GM19397 (cell line): Measurements from ENCODE around the gene DNAJC25.
"Not testable (repeated sequence)": the region's sequence is repeated elsewhere in the genome, so short reads cannot be mapped to it uniquely, and the experiment has no call there.

ENCODE experiments used
- ATAC-seq: cut with Tn5 transposase; IDR thresholded peaks from one replicate; pipeline ENCODE4 v1.9.1; 2021; ENCODE audit warnings: mild to moderate bottlenecking, moderate library complexity; ENCODE audit not compliant: unreplicated experiment

DNAJC25 gene

GRCh38 chr9:111631214-111631971, at the start of gene DNAJC25:
Gene DNAJC25 (plus strand): TSS chr9:111631334. CDS start chr9:111631408, 74 bp downstream.
- peak; percentile 98 for ATAC-seq

DNA sequence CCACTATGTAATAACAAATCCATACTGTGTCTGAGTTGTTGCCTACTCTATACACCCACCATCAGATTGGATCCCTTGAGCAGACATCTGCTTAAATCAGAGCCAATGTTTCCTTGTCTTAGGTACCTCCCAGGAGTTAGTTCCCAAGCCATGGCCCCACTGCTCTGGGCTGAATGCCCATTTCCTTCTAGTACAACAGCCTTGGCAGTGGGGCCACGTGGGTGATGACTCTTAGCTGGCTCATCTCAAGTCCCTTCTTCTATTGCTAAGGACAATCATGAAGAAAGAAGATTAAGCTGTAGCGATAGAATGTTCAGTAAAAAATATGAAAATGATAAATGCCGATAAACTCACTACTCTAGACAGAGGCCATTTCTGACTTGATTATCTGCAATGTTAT, 48.2 kb upstream of the DNAJC25 start:
- ATAC-seq, result no peak

DNA sequence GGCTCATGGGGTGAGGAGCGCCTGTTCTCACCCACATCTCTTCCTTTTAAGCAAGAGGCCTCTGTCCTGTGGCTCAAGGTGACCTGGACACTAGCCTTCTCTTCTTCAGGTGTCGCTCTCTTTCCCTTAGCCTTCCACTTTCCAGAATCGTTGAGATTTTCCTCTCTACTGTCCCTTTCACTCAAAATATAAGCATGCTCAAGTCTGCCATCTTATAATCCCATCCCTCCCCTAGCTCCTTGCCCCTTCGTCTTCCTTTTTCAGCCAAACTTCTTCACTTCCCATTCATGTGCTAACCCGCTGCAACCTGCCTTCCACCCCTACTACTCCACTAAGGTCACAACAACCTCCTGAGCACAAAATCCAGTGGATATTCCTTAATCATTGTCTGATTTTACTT, 44.8 kb upstream of the DNAJC25 start:
- no peak for ATAC-seq

GRCh38 chr9:111588846-111589245, 42.3 kb upstream of the DNAJC25 start:
- no peak for ATAC-seq

DNA sequence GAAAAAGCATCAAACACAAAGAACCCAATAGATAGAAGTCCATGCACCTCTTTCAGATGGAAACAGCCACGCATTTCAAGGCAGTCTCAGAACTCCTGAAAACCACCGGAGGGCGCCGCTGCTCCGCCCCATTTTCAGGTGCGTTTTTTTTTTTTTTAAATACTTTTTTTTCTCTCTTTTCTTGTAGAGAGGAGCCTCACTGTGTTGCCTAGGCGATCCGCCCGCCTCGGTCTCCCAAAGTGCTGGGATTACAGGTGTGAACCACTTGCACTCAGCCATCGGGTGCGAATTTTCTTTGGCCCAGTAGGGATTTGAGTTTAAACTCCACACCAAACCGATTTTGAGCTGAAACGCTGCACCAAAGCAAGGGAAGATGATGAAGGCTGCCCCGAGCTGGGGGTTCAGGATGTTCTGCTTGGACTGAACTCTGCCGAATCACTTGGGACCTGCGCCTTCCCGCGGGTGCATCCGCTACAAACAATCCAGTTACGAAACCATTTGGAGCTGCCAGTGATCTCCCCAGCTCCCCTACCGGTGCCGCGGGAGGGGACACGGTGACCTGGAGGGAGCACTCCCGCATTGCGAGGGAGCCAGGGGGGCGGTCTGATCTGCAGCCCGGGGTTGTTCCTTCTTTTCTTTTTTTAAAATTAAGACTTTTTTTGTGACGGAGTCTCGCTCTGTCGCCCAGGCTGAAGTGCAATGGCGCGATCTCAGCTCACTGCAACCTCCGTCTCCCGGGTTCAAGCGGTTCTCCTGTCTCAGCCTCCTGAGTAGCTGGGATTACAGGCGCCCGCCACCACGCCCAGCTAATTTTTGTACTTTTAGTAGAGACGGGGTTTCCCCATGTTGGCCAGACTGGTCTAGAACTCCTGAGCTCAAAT, 33.0 kb upstream of the DNAJC25 start:
- no peak for ATAC-seq

- ATAC-seq, result no peak
These were observed 32.4 kb upstream of the DNAJC25 start for GRCh38 chr9:111598733-111599091.

DNA sequence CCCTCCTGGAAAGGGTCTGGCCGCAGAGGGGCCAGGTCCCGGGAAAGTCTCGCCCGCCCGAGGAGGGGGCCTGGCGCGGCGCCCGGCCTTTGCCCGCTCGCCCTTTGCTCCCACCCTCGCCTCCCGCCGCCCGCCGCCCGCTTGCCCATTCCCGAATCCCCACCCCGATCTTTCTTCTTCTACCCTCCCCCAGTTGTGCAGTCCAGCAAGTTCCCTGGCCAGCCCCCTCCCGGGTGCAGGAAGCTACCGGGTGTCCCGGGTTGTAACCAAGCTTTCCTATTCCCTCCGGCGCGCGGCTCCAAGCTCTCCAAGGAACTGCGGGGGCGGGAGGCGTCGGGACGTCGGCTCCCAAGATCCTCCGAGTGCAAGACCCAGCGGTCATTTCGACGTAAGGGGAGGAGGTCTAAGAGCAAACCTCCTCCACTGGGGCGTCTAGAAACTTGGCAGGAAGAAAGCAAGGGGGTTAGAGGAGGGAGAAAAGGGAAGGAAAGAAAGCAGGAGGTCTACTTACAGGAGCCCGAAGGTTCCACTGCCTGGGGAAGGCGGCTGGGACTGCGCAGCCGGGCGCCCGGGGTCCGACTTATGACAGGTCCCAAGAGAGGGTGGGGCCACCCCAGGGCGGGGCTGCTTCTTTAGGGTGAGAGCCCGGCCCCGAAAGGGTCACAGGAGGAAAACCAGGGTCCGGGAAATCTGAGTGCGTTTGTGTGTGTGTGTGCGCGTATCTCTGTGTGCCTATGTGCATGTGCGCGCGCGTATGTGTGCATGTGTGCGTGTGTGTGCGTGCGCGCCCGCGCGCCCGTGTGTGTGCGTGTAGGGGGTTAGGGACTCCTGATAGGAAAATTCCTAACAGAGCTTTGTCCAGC, 31.8 kb upstream of the DNAJC25 start, which contains the start of gene PTGR1:
Gene PTGR1, minus strand, starts transcription at position 556 of the 863 bp plus-strand sequence. CDS start 2,225 bp downstream, outside the sequence.
- ATAC-seq, result no peak

DNA sequence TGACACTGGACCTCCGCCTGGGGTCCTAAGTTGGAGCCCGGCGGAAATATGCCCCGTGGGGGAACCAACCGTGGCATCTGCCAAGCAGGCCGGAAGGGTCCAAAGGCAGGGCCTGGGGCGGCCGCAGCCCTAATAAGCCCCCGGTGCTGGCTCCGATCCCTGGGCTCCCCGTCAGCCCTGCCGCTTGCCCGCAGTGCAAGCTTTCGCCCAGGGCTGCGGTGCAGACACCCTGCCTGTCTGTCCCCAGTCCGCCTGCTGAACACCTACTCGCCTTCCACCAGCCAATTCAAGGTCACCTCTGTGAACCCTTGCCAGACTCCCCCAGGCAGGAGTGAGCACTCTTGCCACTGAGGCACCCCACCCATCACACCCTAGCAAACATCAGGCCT, 31.2 kb upstream of the DNAJC25 start:
- ATAC-seq, result no peak

GRCh38 chr9:111601237-111602018, 29.7 kb upstream of the DNAJC25 start:
- no peak for ATAC-seq

DNA sequence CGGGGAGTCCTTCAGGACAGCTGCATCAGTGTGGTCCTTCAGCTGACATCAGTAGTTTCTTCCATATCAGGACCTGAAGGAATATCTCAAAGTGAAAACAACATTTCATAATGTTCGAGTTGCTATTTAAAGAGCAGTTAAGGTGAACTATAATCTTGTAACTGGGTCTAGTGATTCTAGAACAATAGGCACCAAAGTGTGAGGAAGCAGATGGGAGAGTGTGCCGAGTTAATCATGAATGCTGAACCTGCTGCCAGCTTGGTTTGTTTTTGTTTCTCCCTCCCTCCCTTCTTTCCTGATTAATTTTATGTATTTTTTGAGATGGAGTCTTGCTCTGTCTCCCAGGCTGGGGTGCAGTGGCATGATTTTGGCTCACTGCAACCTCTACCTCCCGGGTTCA, 28.1 kb upstream of the DNAJC25 start:
- no peak for ATAC-seq

GRCh38 chr9:111604054-111604615, 27.0 kb upstream of the DNAJC25 start:
- no peak for ATAC-seq

GRCh38 chr9:111605041-111605559, 26.0 kb upstream of the DNAJC25 start:
- no peak for ATAC-seq

GRCh38 chr9:111610149-111610548, 21.0 kb upstream of the DNAJC25 start:
- no peak for ATAC-seq

DNA sequence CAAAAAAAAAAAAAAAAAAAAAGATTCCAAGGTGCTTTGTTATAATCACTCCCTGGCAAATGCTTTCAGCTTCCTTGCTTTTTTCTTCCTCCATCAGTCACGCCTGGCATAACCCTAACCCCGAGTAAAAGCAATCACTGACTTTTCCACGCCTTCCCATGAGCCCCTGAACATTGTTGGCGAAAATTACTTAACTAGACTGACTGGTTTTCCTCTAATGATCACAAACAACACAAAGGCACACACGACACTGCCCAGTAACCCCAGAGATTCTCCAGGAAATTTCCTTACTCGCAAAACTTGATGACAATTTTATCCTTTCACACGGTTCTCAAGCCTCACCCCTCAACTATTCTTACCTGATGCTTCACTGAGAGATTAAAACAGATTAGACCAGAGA, 20.3 kb upstream of the DNAJC25 start:
- no peak for ATAC-seq

DNA sequence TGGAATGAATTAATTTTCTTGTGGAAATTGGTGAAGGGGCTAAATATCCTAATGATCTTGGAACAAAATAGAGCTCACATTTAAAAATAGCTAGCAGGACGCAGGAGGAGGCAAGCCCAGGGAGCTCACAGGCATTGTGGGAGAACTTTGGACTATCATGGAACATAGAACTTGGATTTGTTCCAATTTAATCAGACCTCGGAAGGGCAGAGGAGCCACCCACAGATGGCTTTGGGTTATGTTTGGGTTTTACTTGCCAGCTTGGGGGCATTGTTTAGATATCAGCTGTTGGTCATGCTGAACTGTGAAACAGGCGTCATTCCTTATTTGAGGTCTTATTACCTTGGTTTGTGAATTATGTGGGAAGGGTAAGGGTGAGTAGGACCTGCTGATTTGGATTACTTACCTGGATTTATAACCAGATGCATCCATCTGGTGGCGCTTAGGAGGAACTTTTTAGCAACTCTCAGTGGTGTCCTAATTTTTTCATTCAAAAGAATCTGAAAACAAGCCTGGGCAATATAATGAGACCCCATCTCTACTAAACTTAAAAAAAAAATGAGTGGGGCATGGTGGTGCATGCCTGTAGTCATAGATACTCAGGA, 17.6 kb upstream of the DNAJC25 start:
- ATAC-seq, result no peak

- ATAC-seq, result no peak
These were observed 15.2 kb upstream of the DNAJC25 start for GRCh38 chr9:111615928-111616327.

- not testable (repeated sequence) for ATAC-seq
These were observed 13.8 kb upstream of the DNAJC25 start for GRCh38 chr9:111617349-111617748.

- no peak for ATAC-seq
These were observed 9.1 kb upstream of the DNAJC25 start for GRCh38 chr9:111621895-111622480.

DNA sequence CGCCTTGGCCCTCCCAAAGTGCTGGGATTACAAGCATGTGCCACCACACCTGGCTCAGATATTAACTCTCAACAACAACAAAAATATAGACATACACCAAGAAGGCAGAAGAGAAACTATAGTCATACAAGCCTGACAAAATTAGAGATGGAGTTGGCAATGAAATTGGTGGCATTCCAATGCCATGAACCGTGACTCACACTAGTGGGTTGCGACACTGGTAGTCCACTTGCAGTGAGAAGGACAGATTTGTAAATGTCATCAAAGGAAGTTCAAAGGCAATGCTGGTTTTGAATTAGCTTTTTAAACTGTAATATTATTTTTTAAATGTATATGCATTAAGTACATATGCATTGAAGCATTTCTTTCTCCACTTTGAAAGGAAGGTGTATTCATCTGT, 8.5 kb upstream of the DNAJC25 start:
- ATAC-seq, result no peak
